Measurements from ENCODE around the gene ABCA13.

- TF ChIP-seq CTCF (IDR thresholded peaks at IDR 0.05) (peak in 3 of 4 donors; percentile 29 to 50 (median 35)), POLR2A (IDR thresholded peaks at IDR 0.05) (no peak)
Measured at GRCh38 chr7:48337012-48337621, 165.9 kb downstream of the ABCA13 start.

Data from right lobe of liver (tissue), 4 donors.